Measurements from ENCODE around the gene OR2A5. TPM values are rescaled to one million over a fixed set of nuclear protein-coding genes. Genes with fewer than 3 reads are reported as not detected.
"Not testable (repeated sequence)": the region's sequence is repeated elsewhere in the genome, so short reads cannot be mapped to it uniquely, and the experiment has no call there.

OR2A5 gene
- total RNA-seq, 1 donor from 2014 or later: not detected

DNA sequence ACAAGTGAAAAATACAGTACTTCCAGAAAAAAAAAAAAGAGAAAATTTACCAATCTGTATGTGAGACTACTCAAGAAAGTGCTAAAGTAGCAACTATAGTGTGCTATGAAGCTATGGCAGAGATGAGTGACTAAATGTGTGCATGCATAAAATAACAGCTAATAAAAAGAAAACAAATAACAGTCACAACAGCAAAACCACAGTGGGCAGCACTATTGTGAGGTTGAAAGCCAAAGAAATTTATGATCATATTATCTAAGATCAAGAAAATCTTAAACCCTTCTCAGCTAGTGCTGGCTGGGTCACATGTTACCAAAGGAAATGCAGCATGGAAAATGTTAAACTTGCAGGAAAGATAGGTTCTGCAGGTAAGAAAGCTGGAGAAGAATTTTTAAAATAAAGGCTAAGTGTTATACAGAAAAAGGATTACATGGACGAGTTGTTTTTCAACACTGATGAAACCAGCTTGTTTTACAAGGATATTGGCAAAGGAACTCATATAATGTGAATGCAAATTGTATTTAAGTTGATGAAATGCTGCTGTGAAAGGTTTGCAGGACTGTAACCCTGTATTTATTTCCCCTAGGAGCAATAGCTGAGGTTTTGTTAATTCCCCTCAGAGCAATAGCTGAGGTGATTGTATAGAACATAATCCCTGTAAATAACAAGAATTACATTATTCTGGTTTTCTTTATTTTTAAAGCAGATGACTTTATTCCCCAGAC, 15.6 kb upstream of the OR2A5 start:
- DNase-seq (ENCODE audit: low read depth in 2 of 2): no peak

DNA sequence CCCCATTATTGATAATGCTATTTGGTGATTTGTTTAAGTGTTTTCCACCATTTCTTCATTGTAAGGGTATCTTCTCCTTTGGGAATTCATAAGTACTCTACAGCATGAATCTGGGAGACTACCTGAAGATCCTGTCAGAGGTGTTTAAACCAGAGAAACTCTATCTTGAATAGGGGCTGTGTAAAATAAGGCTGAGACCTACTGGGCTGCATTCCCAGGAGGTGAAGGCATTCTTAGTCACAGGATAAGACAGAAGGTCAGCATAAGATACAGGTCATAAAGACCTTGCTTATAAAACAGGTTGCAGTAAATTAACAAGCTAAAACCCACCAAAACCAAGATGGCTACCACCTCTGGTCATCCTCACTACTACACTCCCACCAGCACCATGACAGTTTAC, 13.4 kb upstream of the OR2A5 start:
- no peak for DNase-seq (ENCODE audit: low read depth in 2 of 2)

GRCh38 chr7:144036302-144036885, 12.4 kb upstream of the OR2A5 start:
- DNase-seq (ENCODE audit: low read depth in 2 of 2): peak in 1 of 2 donors; percentile 31

DNA sequence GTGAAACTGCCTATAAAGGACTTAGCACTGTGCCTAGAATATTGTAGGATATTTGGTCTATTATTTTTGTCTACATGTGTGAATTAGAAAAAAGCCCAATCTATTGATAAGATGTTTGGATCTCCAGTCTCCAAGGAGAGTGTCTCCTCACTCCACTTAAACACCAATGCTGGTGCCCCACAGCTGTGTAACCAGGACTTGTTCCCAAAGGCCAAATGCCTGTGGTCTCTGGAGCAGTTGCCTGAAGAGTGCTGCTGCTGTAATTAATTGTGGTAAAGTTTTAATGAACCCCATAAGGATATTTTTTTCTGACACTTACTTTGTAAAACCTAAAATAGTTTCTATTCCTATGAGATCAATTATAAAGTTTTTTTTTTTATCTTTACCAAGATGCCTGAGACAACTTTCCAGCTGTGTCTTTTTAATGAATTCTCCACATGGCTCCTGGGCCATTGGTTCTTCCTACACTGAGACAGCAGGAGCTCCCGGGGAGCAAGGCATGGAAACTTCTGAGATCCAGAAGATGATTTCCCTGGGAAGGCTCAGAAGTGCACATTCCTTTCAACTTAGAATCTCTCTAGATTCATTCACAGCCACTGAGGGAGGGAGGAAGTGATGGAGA, 11.2 kb upstream of the OR2A5 start:
- DNase-seq (ENCODE audit: low read depth in 2 of 2): no peak

DNA sequence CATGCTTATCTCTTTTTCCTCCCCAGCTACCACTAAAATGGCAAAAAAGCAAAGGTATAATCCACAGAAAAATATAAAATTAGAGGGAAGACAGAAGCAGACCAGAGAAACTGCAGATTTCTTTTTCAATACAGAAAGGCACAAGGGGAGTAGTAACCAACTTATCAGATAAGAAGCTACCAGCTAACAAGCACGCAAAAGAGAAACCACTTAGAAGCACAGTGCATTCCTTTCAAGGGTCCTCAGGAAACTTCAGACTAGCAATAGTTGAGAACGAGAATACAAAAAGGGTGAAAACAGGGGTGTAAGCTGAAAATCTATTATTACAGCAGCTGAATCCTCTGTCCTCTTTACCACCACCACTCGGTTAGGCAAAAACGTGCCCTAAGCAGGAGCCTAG, 9.9 kb upstream of the OR2A5 start:
- no peak for DNase-seq (ENCODE audit: low read depth in 2 of 2)

GRCh38 chr7:144049491-144049890, 743 bp downstream of the OR2A5 start:
- DNase-seq (ENCODE audit: low read depth in 2 of 2): no peak

- no peak for DNase-seq (ENCODE audit: low read depth in 2 of 2)
These were observed 1.3 kb downstream of the OR2A5 start for GRCh38 chr7:144050093-144050492.

DNA sequence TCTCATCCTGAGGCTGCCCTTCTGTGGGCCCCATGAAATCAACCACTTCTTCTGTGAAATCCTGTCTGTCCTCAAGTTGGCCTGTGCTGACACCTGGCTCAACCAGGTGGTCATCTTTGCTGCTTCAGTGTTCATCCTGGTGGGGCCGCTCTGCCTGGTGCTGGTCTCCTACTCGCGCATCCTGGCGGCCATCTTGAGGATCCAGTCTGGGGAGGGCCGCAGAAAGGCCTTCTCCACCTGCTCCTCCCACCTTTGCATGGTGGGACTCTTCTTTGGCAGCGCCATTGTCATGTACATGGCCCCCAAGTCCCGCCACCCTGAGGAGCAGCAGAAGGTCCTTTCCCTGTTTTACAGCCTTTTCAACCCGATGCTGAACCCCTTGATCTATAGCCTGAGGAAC, 2.1 kb downstream of the OR2A5 start:
- not testable (repeated sequence) for DNase-seq (ENCODE audit: low read depth in 2 of 2)

GRCh38 chr7:144057954-144058353, 9.2 kb downstream of the OR2A5 start:
- DNase-seq (ENCODE audit: low read depth in 2 of 2): no peak

DNA sequence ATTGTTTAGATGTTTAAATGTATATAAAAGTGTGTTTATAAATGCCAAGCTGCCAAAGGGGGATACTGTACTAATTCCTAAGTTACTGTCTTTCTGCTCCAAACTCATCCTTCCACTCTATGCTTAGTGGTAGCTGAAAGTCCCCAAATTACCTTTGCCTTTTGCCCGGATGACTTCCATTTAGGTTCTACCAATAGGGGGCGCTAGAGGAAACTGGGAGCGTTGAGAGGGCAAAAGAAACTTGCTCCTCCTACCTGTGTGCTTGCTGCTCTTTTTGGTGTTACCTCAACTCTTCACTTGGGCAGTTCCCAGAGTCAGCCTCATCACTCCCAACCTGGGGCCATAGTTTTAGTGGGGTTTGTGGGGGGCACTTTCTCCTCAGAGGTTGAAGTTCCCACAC, 15.0 kb downstream of the OR2A5 start:
- DNase-seq (ENCODE audit: low read depth in 2 of 2): no peak

- no peak for DNase-seq (ENCODE audit: low read depth in 2 of 2)
These were observed 20.8 kb downstream of the OR2A5 start, which contains the start of gene OR2A25 for GRCh38 chr7:144069511-144069910. Gene OR2A25 (plus strand): TSS chr7:144069811. CDS start chr7:144074220, 4,409 bp downstream.

DNA sequence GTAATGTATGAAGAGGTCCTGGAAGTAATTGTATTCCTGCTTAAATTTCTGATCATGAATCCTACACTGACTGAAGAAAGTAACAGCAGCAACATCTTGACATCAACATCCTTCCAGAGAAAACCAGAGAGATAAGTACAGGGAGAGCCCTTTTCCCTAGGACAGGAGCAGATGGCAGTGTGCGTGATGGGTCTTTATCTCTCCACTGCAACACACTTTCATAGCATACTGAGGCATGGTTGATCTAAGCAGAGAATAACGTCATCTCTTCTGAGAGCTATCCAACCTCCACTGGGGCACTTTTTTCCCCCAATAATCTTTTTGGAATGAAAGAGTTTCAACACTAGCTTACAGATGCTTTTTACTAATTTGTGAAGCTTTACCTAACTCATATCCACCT, 21.2 kb downstream of the OR2A5 start:
- no peak for DNase-seq (ENCODE audit: low read depth in 2 of 2)

DNA sequence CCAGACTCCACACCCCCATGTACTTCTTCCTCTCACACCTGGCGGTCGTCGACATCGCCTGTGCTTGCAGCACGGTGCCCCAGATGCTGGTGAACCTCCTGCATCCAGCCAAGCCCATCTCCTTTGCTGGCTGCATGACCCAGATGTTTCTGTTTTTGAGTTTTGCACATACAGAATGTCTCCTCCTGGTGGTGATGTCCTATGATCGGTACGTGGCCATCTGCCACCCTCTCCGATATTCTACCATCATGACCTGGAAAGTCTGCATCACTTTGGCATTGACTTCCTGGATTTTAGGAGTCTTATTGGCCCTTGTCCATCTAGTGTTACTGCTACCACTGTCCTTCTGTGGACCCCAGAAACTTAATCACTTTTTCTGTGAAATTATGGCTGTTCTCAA, 25.6 kb downstream of the OR2A5 start:
- DNase-seq (ENCODE audit: low read depth in 2 of 2): no peak

DNA sequence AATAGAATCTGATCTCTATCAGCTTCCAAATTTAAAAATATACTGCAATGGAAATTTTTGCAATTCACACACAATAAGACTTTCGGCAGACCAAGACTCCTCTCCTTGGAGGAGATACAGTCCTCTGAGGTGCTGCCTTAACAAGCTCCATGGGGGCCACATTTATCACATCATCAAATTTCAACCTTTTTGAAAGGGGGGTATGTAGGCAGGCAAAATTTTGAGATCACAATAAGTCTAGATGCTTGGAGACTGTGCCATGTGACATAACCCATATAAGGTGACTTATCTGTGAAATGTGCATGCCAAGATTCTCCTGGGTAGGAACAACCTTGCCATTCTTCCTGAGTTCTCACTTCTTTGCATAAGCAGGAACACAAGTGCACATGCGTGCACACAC, 37.2 kb downstream of the OR2A5 start, which contains the start of gene OR2A12:
Gene OR2A12 (plus strand): TSS at position 301 of the 400 bp plus-strand sequence. CDS start 8,830 bp downstream, outside the sequence.
- DNase-seq (ENCODE audit: low read depth in 2 of 2): no peak

- DNase-seq (ENCODE audit: low read depth in 2 of 2): no peak
These were observed 38.0 kb downstream of the OR2A5 start for GRCh38 chr7:144086730-144087129.

DNA sequence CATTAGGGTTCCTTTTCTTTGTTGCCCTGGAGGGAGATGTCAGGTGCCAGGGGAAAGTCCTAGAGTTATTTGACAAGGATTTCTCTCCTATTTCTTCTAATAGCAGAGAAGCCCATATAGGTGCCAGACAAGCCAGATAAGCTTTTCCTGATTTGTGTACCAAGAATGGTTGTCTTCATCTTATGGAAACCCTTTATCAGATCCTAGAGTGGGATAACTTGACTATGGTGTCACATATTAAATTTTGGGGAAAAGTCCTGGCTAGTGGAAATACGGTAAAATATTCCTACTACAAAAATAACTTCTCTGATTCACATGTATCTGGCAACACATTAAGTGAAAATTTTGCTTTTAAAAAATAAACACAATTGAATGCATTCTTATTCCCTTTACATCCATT, 38.5 kb downstream of the OR2A5 start:
- DNase-seq (ENCODE audit: low read depth in 2 of 2): no peak

DNA sequence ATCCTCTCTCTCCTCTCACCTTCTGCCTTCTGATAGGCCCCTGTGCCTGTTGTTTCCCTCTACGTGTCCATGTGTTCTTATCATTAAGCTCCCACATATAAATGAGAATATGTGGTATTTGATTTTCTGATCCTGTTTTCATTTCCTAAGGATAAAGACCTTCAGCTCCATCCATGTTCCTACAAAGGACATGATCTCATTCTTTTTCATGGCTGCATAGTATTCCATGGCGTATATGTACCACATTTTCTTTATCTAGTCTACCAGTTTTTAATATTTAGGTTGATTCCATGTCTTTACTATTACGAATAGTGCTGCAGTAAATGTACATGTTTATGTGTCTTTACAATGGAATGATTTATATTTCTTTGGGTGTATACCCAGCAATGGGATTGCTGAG, 41.9 kb downstream of the OR2A5 start:
- DNase-seq (ENCODE audit: low read depth in 2 of 2): no peak

DNA sequence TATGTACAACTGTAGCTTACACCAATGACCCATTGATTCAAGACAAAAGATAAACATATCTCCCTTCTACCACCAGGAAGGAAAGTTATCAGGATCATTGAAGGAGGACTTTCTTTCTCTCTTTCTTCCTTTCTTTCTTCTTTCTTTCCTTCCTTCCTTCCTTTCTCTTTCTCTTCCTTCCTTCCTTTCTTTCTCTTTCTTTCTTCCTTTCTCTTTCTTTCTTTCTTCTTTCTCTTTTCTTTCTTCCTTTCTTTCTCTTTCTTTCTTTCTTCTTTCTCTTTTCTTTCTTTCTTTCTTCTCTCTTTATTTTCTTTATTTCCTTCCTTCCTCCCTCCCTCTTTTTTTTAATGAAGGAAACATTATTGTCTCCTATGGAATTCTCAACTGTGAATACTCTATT, 50.0 kb downstream of the OR2A5 start:
- no peak for DNase-seq (ENCODE audit: low read depth in 2 of 2)

DNA sequence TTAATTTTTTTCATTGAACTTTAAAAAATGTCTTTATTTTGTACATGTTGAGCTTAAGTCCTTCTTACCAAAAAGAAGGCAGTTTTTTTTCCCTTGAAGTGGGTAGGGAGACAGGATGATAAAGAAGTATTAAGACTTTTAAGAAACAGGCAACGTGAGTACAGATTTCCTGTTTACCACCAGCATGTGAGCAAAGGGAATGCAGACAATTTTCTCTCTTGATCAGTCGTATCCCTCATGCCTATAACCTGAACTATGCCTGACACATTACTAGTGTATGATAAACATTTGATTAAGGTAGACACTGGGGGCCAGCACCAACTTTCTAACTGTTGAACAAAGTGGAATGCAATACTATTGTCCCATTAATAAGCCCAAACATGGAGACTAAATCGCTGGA, 51.9 kb downstream of the OR2A5 start:
- no peak for DNase-seq (ENCODE audit: low read depth in 2 of 2)

GRCh38 chr7:144102041-144102440, 53.3 kb downstream of the OR2A5 start:
- DNase-seq (ENCODE audit: low read depth in 2 of 2): no peak

GRCh38 chr7:144105211-144105610, 56.5 kb downstream of the OR2A5 start:
- no peak for DNase-seq (ENCODE audit: low read depth in 2 of 2)
